HL-60 (cell line): Measurements from ENCODE around the gene UBE2E2.

ENCODE experiments used
- CTCF ChIP-seq: IDR thresholded peaks from one replicate; pipeline ENCODE4 v1.5.1; 2011; ENCODE audit warnings: low read length, control low read depth, inconsistent platforms; ENCODE audit not compliant: insufficient read depth
- GABPA ChIP-seq: IDR thresholded peaks from 2 replicates; pipeline ENCODE4 v1.6.1; 2012; ENCODE audit warnings: low read depth
- POLR2AphosphoS5 ChIP-seq: IDR thresholded peaks from 2 replicates; pipeline ENCODE4 v1.6.1; 2012; ENCODE audit warnings: low read depth
- REST ChIP-seq: IDR thresholded peaks from 2 replicates; pipeline ENCODE4 v1.6.1; 2012; ENCODE audit warnings: low read depth; ENCODE audit not compliant: insufficient replicate concordance
- SPI1 ChIP-seq: IDR thresholded peaks from 2 replicates; pipeline ENCODE4 v1.6.1; 2012; ENCODE audit warnings: low read depth, mild to moderate bottlenecking, borderline replicate concordance

GRCh38 chr3:23508464-23508863, 305.3 kb downstream of the UBE2E2 start:
- TF ChIP-seq CTCF (no peak), POLR2AphosphoS5 (no peak), GABPA (no peak), REST (no peak), SPI1 (no peak)
